Fibroblast of skin of abdomen (primary cell): ENCODE measurements around the gene OLFML2A.
A peak's percentile ranks its signal among the peaks of the same experiment; 100 is the strongest.

Experiments used
- DNase-seq: peaks from one replicate; pipeline ENCODE4 v3.0.0-alpha.2; 2013

OLFML2A gene

DNA sequence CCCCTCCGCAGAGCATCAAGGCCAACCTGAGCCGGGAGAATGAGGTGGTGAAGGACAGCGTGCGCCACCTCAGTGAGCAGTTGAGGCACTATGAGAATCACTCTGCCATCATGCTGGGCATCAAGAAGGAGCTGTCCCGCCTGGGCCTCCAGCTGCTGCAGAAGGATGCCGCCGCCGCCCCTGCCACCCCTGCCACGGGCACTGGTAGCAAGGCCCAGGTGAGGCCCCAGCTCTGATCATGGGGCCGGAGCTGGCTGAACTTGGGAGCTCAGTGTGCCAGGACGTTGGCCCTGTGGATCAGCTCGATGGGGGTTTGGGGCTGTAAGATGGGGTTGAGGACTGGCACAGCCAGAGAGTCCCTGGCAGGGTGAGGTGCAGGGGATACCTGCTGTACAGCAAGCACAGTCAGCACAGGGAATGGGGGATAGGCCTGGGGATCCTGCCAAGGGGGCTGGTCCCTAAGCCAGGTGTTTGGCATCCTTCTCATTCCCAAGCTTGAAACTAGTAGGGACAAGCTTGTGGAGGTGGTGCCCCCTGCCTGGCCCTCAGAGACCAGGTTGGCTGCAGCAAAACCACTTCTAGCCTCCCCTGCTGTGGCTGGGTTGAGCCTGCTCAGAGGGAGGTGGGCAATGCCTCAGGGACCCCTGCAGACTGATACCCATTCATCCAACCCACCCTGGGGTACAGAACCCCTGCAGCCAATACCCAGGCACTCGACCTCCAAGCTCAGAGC is 22.5 kb downstream of the OLFML2A start:
- no peak for DNase-seq

DNA sequence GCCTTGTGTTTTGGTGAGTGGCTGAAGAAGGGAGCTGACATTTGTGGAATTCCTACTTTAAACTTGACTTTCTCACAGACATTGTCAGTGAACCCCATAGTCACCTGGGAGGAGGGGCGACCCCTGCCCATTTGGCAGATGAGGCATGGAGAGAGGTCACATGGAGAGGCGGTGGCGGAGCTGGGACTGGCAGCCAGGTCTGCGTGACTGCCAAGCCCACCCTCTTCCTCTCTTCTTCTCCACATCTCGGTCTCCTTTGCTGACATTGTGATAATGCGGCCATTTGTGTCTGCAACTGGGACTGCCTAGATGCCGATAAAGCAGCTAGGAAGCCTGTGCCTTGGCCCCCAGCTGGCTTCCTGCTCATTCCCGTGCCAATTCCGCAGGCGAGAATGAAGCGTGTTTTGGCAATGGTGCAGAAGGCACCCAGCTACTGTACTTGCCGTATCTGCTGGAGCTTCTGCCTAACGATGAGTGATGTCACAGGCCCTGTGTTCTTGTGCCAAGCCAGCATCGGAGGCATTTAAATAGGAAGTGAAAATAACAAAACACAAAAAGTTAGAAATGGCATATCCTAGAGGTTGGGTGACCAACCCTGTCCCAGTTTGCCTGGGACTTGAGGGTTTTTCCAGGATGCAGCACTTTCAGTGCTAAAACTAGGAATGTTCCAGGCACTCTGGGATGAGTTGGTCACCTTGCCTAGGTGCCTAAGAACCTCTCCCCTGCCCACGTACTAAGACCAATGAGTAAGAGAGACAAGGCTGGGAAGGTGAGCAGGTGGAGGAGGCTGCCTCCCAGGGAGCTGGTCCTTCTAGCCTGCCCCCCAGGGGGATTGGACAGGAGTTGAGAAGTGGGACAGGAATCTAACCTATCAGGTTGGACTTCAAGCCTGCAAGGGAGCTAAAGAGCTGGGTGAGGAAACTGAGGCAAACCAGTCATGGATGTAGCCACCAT is 23.6 kb downstream of the OLFML2A start:
- DNase-seq, result no peak

DNA sequence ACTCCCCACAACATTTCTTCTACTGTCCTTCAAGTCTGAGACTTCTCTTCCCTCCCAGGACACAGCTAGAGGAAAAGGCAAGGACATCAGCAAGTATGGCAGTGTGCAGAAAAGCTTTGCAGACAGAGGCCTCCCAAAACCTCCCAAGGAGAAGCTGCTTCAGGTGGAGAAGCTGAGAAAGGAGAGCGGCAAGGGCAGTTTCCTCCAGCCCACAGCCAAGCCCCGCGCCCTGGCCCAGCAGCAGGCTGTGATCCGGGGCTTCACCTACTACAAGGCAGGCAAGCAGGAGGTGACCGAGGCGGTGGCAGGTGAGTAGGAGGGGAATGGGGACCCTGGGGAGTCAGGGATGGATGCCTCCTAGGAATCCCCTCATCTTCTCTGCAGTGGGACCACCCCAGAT is 24.4 kb downstream of the OLFML2A start:
- no peak for DNase-seq

DNA sequence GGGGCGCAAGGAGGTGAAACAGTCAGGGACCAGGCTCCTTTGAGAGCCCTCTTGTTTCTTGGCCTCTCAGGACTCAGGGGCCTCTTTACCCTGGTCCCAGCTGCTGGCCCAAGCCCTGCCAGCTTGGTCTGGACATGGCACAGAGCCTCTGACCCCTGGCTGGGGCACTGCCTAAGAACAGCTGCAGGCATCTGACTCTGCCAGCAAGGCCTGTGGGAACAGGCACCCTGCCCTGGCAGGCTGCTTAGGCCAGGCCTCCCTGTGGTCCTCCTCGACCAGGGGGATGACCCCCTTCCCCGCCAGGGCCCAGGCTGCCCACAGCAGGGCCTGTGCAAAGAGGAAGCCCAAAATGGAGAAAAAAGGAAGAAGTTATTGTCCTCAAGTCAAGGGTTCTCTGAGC is 25.5 kb downstream of the OLFML2A start:
- DNase-seq, result no peak

DNA sequence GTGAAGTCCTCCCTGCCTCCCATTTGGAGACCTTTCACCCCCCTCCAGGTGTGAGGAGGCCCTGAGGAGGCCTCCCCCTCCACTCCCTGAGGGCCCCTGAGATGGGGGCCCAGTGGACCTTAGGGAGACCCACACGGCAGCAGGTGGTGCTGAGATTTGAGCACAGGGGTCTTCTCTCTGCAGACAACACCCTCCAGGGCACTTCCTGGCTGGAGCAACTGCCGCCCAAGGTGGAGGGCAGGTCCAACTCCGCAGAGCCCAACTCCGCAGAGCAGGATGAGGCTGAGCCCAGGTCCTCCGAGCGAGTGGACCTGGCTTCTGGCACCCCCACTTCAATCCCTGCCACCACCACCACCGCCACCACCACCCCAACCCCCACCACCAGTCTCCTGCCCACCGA is 27.0 kb downstream of the OLFML2A start:
- DNase-seq, result no peak

DNA sequence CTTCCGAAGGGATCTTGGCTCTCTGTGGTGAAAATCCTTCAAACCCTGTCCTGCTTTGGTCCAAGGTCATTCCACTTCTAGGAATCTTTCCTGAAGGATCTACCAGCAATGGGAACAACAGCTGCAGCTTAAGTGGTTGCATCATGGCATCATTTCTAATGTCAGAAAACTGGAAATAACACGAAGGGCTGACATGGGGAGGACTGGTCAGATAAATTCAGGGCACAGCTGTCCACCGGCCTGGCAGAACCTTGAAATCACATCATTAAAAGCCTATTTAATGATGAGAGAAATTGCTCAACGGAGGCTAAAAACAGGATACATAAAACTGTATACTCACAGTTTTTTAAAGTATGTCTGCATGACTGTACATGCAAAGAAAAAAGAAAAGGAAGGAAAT is 28.3 kb downstream of the OLFML2A start:
- DNase-seq, result no peak

DNA sequence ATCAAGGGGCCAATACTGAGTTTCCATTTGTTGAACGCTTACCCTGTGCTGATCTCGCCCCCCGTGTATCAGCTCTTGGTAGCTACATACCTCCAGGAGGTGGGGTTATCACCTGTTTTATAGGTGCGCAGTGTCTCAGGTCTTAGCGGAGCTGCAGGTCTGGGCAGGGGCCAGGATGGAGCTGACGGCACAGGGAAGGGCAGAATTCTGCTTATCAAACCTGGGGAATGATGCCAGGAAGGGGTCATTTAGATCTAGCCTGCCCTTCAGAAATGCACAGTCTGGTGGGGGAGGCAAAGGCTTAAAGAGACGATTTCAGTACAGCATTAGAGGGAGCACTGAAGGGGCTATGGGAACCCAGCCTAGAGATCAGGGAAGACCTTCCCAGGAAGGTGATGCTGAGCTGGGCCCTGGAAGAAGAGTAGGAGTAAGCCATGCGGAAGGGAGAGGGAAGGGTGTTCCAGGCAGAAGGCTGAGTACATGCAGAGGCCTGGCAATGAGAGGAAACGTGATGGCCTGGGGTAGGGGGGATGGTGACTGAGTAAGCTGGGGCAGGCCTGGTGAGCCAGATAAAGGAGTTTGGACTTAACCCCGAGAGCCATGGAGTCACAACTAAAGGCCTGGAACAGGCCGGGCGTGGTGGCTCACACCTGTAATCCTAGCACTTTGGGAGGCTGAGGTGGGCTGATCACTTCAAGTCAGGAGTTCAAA is 31.5 kb downstream of the OLFML2A start:
- no peak for DNase-seq

DNA sequence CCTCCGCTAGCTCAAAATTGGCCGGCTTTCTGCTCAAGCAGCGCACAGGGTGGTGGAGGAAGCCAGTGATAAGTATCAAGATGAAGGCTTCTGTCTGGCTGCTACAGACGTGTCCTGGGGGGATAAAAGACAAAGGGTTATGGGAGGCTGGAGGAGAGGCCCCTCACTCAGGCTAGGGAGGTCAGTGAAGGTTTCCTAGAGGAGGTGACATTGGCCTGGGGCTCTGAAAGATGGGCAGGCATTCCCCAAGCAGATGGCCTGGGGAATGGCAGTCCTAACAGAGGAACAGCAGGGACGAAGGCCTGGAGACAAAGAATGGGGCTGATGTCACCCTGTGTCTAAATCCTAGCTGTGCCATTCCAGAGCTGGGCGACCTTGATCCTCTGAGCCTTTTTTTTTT is 32.3 kb downstream of the OLFML2A start:
- DNase-seq, result no peak

DNA sequence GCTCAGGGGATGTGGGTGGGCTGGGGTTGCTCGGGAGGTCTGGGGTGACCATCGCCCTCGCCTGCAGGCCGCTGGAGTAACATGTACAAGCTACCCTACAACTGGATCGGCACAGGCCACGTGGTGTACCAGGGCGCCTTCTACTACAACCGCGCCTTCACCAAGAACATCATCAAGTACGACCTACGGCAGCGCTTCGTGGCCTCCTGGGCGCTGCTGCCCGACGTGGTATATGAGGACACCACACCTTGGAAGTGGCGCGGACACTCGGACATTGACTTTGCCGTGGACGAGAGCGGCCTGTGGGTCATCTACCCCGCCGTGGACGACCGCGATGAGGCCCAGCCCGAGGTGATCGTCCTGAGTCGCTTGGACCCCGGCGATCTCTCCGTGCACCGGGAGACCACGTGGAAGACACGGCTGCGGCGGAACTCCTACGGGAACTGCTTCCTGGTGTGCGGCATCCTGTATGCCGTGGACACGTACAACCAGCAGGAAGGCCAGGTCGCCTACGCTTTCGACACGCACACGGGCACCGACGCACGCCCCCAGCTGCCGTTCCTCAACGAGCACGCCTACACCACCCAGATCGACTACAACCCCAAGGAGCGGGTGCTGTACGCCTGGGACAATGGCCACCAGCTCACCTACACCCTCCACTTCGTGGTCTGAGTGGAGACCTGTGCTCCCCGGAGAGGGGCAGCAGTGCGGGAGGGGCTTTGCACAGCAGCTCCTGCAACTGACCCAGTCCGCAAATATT is 33.0 kb downstream of the OLFML2A start:
- no peak for DNase-seq

DNA sequence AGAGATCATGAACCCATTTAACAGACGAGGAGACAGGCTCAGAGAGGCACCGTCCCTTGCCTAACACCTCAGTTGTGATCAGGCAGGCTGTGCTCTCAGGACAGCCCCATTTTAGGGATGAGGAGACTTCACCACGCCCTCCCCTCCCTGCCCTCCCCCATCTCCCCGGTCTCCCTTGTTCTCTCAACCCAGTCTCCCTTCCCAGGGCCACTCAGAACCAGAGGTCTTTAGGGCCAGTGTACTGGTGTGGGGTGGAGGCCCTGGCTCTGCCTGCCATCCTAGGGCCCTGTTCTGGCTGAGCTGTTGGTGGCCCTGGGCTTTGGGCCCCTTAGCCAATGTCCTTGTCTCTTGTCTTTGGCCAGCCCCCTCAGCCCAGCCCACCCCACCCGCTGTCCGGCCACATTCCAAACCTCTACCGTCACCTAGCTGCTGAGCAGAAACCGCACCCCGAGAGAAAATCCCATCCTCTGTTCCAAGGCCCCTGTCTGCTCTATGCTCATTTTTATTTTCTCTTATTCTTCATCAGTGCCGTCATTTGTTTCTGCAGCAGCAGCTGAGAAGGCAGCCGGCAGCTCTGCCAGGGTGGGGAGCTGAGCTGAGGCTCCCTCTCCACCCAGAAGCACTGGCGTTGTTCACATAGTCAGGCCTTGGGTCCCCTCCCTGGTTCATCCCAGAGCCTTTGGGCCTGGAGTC is 33.9 kb downstream of the OLFML2A start:
- DNase-seq, result peak; percentile 88

DNA sequence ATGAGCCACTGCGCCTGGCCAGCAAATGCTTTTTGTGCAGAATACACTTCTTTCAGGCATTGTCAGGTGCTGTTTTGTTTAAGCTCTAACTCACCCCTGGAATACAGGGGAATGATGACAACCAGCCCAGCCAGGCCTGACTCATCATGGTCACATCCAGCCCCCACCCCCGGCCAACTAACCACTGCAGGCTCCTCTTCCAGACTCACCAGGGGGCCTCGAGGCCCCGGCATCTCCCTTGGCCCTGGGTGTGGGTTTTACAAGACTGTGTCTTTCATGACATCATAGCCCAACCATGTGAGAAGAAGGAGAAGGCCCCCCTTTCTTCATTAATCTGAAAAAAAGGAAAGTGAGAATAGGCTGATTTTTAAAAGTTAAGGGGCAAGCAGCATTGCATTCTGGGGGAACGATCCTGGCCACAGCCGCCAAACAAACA is 35.5 kb downstream of the OLFML2A start:
- DNase-seq, result peak; percentile 99

DNA sequence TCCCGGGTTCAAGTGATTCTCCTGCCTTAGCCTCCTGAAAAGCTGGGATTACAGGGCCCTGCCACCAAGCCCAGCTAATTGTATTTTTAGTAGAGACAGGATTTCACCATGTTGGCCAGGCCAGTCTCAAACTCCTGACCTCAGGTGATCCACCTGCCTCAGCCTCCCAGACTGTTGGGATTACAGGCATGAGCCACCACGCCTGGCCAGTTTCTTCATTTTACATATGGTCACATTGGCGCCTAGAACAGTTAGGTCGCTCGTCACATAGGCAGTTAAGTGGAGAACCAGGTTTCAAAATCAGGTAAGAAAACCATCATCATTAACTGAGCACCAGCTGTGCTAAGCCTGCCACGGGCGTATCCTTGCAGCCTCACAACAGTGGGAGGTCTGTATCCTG is 36.1 kb downstream of the OLFML2A start:
- DNase-seq, result no peak

DNA sequence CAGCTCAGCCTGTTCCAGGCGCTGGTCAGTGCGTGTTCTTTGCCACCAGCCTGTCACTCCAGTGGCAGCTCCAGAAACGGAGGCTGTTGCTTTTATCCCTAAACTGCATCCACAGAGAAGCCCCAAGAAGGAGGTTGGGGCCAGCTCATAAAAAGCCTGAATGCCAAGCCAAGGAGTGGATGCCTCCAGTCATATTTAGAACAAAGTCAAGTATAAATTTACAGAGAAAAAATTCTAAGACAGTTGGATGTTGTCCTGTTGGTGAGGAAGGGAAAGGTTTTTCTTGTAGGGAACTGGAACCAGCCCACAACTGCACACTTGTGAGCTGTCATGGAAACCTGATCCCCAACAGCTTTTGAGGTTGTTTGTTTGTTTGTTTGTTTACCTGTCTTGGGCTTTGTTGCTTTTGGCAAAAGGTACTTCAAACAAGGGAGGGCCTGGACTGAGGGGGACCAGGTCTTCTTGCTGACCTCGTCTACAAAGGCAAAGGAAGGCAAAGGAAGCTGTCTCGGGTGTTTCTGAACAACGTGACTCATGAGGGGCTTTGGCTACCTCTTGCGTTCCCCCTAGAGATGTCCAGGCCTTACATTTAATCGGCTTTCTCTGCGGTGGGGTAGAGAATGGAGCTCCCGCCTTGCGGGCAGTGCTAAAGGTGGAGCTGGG is 36.7 kb downstream of the OLFML2A start:
- no peak for DNase-seq

DNA sequence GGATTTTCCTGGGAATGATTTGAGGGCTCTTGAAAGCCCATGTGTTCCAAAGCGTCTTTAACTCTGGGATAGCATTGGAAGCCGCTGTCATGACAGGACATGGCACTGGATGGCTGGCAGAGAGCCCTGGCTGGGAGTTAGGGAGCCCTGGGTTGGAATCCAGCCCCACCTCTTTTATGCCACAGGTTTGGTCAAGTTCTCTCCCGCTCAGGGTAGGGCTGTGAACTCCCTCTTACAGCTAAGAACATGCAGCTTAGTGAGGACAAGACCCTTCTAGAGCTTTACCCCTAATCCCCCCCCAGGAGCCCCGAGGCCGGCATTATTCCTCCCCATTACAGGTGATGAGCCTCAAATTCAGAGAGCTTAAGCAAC is 37.2 kb downstream of the OLFML2A start:
- DNase-seq, result no peak

DNA sequence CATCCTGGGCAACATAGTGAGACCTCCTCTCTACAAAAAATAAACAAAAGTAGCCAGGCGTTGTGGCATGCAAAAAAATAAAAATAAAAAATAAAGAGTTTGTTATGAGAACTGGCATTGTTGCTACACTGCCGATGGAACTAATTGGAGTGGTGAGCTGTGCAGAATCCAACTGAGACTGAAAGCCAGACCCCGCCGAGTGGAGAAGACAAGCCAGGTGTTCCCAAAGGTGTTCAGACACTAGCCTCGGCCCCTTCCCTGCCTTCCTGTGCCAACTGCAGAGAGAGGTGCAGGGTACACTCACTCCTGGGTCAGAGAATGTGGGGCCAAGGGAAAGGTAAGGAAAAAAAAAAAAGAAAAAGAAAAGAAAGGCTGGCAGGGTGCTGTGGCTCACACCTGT is 38.7 kb downstream of the OLFML2A start:
- no peak for DNase-seq

DNA sequence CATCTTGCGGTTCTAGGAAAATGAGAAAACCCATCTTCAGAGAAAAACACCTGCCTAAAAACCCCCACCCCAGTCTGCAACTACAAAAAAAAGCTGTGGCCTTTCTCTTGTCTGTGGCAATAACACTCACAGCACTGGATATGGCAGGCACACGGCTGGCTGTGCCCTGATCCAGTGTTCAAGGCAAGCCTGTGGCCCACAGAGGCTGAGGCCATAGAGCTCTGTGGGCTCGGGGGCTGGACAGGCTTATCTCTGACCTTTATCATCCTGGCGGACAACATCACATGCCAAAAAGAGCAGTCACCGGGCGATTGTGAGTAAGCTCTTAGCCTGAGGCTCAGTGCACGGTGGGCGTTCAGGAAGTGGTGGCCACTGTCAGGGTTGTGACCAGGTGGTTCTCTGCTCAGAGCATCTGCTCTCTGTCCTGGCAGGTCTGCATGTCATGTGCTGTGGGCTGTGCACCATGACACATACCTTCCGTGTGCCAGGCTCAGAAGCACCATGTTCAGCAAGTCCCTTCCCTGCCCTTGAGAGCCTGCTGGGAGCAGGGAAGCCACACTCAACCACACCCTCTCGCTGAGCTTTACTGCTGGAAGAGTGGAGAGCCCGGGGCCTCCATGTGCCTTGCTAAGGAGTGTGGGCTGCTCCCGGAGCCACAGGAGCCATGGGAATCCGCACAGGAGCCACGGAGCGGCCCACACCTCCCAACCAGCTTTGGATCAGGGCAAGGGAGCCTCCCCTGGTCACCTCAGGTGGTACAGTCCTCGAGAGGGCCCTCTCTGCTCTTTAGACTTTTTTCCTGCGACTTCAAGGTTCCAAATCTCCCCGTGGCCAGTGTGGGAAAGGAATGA is 41.7 kb downstream of the OLFML2A start:
- DNase-seq, result no peak

DNA sequence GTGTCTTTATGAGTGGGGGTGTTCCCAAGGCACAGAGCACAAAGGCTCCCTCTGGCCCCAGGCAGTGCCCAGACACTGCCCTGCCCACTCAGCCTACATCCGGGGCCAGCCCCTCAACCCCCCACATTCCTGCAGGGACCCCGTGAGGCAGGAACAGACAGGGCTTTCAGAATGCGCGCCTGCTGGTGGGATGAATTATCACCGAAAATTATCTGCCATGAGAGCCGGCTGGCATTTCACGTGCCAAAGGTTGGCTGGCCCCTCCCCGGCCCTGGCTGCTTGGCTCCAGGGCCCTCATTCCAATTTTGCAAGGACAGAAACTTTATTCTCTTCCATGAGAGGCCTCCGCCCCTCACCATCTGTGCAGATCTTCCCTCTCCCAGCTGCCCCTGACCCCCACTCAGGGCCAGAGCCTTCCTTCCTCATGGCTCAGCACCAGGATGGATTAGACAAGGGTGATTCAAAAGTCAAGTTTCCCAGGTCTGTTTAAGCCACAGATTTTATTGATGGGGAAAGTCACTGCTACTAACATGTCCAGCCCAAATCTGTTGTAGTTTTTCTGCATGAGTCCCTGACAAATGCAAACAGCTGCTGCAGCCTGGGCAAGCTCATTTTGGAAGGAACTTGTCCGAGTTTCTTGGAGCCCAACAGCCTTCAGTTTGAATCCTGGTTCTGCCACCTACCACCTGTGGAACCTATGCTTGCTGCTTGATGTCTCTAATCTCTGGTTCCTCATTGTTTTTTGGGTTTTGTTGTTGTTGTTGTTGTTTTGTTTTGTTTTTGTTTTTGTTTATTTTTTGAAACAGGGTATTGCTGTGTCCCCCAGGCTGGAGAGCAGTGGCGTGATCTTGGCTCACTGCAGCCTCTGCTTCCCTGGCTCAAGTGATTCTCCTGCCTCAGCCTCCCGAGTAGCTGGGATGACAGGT is 44.0 kb downstream of the OLFML2A start:
- DNase-seq, result no peak

DNA sequence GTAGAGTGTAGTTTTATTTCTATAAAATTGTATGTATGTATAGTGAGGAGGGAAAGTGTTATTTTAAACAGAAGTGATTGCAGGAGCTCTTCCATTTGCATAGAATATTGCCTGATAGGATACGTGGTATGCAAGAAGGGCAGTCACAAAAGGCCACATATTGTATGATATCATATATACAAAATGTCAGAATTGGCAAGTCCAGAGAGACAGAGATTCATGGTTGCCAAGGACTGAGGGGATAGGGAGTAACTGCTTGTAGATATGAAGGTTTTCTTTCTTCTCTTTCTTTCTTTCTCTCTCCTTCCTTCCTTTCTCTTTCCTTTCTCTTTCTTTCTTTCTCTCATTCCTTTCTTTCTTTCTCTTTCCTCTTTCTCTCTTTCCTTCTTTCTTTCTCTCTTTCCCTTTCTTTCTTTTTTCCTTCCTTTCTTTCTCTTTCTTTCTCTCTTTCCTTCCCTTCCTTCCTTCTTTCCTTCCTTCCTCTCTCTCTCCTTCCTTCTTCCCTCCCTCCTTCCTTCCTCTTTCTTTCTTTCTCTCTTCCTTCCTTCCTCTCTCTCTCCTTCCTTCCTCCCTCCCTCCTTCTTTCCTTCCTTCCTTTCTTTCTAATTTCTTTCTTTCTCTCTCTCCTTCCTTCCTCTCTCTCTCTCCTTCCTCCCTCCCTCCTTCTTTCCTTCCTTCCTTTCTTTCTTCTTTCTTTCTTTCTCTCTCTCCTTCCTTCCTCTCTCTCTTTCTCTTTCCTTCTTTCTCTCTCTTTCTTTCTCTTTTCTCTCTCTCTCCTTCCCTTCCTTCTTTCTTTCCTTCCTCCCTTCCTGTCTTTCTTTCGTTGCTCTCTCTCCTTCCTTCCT is 51.8 kb downstream of the OLFML2A start:
- no peak for DNase-seq
